Measurements from ENCODE around the gene ZNF763.

The ZNF763 gene

GRCh38 chr19:11971041-11971440 is 6.2 kb downstream of the ZNF763 start:
- DNase-seq (ENCODE audit: low read depth): no peak

- DNase-seq (ENCODE audit: low read depth): no peak
These were observed 8.4 kb downstream of the ZNF763 start for GRCh38 chr19:11973019-11973810.

- DNase-seq (ENCODE audit: low read depth): no peak
These were observed 13.8 kb downstream of the ZNF763 start for GRCh38 chr19:11978492-11979100.

- no peak for DNase-seq (ENCODE audit: low read depth)
These were observed 14.7 kb downstream of the ZNF763 start for GRCh38 chr19:11979527-11979926.

- DNase-seq (ENCODE audit: low read depth): peak; percentile 60
These were observed 17.7 kb downstream of the ZNF763 start for GRCh38 chr19:11982526-11982925.

GRCh38 chr19:11984986-11985385 is 20.1 kb downstream of the ZNF763 start:
- no peak for DNase-seq (ENCODE audit: low read depth)

GRCh38 chr19:11986754-11987153 is 21.9 kb downstream of the ZNF763 start:
- DNase-seq (ENCODE audit: low read depth): no peak

- peak; percentile 96 for DNase-seq (ENCODE audit: low read depth)
These were observed 22.8 kb downstream of the ZNF763 start for GRCh38 chr19:11987405-11988281.

- no peak for DNase-seq (ENCODE audit: low read depth)
These were observed 24.2 kb downstream of the ZNF763 start for GRCh38 chr19:11989112-11989456.

- DNase-seq (ENCODE audit: low read depth): peak; percentile 25
These were observed 27.1 kb downstream of the ZNF763 start for GRCh38 chr19:11991921-11992320.

GRCh38 chr19:11995174-11995573 is 30.3 kb downstream of the ZNF763 start:
- peak; percentile 25 for DNase-seq (ENCODE audit: low read depth)

GRCh38 chr19:12000152-12000981 is 35.5 kb downstream of the ZNF763 start:
- DNase-seq (ENCODE audit: low read depth): peak; percentile 34

- DNase-seq (ENCODE audit: low read depth): peak; percentile 1
These were observed 50.3 kb downstream of the ZNF763 start for GRCh38 chr19:12015015-12015752.

GRCh38 chr19:12015753-12016116 is 50.9 kb downstream of the ZNF763 start:
- DNase-seq (ENCODE audit: low read depth): peak; percentile 19

Measured in EH (cell line).